Jurkat, Clone E6-1 (cell line): ENCODE data around the gene P4HB.
A peak's percentile ranks its signal among the peaks of the same experiment; 100 is the strongest.

Experiments
- DNase-seq: peaks from one replicate; pipeline ENCODE4 v3.0.0-alpha.2; 2011; ENCODE audit warnings: low read depth, low spot score
- H3K4me3 ChIP-seq: 2 replicates; pipeline ENCODE4 v1.5.1; 2011; ENCODE audit warnings: mild to moderate bottlenecking, low read length, control low read depth, moderate library complexity

The P4HB gene

DNA sequence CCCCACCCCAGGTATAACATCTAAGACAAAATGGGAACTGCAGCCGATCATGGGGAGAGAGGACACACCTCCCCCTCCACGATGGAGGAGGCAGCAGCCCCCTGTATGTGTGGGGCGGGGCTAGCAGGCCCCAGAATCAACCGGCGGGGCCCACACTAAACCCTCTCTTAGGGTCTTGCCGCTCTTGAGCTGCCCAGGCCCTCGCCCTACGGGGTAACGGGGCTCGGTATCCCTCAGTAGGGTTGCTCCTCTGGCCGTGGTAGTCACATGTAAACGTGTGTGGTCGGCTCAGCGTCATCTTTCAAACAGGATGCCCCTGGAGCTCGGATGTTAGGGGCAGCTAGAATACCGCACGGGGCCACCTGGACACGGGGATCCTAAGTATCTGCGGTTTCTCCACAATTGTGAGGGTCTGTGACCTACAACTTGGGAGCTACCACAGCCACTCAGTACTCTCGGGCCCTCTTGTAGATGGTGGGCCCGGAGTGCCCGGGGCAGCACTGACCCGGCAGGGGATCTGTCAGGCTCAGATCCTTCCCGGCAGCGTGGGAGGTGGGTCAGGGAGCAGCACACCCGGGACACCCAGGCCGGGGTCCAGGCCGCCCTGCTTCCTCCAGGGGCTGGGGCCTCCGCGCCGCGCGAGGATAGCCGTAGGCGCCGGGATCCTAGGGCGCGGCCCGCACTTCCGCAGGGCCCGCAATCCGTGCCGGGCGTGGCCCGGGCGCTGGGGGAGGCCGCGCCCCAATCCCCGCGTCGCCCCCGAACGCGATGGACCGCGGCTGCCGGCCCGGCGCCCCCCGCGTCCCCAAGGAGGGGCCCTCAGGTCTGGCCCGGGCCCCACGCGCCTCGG, 10.0 kb upstream of the P4HB start:
- peak overlapping the region; percentile 89 for H3K4me3 ChIP-seq
- DNase-seq: no peak

DNA sequence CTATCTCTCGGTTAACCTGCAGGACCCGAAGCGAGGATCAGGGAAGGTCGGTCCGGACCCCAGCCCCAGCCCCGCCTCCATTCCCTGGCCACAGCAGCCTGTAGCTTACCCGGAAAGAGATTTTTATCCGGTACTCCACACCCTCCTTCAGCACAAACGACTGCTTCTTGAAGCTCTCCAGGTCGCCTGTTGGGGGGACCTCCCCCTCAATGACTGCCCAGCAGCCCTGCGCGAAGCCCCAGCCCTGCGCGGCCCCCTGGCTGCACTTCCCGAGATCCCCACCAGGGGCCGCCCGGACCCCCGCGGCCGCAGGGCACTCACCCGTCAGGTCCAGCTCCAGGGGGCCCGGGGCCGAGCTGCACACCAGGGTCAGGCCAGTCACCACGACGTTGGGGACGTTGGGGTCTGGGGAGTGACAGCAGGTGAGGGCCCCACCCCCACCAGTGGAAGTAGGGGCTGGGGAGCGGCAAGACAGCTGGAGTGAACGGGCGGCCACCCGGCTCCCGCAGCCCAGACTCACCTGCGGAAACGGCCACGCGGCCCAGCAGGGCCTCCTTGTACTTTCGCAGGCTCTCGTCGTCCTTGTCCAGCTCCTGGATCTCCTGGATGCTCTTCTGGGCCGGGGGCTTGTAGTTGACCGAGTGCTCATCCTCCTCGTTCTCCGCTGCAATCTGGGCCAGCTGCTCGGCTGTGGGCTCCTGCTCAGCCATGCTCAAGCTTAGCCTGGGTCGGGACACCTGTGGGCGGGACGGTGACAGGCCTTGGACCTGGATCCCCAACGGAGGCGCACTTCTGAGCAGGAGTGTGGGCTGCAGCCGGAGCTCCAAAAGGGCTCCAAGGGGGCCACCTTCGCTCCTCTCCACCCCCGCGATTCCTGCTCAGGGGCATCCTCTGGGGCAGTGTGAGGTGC, 9.1 kb upstream of the P4HB start:
- DNase-seq: no peak

DNA sequence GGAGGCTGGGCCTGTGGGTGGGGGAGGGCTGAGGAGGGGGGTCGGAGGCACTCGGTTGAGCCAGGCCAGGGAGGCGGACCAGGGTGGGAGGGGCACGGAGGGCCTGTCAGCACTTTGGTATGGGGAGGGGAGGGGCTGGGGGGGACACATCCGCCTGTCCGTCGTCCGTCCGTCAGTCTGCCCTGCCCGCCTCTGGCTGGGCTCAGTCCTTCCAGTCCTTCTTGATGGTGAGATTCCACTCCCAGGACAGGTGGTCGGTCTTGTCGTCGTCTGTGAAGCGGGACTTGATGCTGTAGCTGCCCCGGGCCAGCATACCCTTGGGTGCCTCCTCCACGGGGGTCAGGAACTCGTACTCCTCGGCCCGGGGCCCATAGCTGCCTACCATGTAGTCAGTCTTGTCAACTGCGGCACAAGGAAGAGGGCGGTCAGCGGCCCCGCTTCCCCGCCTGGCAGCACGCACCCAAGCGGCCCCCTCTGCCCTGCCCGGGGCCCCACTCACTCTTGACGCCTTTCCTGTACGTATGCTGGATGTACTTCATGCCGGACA, 8.4 kb upstream of the P4HB start:
- DNase-seq: no peak
- H3K4me3 ChIP-seq: no peak overlapping the region

More for the DNA sequence above, 9.1 kb upstream of the P4HB start:
- H3K4me3 ChIP-seq: peak overlapping the region; percentile 89

DNA sequence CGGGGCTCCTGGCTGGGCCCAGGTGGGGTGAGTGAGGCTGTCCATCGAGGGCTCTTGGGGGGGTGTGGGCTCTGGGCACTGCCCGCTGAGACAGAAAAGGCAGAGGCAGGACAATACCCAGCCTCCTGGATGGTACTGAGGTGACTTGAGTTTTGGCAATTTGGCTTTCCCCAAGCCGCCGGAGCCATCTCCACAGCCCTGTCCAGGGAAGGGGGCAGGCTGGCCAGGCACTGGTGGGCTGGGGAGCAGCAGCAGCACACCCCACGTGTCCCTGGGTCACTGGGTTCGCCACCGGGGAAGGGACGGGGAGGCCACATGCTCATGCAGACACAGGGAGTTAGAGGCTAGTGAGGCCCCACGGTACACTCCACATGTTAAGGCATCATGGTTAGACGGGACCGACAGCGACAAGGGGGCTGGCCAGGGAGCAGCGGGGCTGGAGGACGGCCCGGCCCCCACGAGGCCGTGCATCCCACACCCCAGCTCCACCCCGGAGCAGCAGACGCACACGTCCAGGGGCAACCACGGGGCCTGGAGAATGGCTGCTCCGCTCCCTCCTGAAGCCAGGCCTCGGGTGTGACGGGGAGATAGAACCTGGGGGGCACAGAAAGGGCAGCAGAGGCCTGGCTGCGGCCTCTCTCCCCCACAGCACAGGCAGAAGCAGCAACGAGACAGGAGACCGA, 7.8 kb upstream of the P4HB start:
- no peak for DNase-seq
- no peak overlapping the region for H3K4me3 ChIP-seq

DNA sequence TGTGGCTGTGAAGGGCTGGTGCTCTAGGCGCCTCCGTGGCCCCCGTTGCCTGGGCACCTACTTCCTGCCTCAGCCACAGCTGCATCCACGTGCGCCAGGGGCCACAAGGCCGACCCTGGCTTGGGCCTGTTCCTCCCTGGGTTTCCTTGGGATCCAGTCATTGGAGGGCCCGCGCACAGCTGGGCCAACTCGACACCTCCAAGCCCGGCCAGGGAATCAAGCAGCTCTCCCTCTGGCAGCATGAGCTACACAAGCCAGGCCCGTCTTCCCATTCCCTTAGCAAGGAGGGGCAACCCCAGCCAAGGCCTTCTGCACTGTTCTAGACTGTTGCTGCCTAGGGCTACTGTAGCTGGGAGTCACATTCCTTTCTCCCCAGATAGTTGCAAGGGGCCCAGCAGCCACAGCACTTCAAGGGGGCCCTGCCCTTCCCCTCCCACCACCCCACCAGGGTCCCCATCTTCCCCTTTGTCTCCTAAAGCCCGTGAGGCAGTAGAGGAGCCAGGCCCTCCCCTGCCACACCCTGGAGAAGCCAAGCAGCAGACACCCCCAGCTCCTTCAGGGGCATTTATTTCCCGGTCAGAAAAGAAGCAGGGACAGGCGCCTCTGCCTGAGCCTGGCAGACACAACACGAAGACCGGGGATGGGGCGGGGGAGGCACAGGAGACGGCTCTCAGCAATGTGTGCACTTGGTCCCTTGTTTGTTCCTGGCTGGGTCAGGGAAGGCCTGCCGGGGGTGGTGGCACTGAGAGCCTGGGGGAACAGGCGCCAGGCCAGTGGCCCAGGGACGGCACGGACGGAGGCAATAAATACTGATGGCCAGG, 7.0 kb upstream of the P4HB start:
- no peak overlapping the region for H3K4me3 ChIP-seq
- no peak for DNase-seq

DNA sequence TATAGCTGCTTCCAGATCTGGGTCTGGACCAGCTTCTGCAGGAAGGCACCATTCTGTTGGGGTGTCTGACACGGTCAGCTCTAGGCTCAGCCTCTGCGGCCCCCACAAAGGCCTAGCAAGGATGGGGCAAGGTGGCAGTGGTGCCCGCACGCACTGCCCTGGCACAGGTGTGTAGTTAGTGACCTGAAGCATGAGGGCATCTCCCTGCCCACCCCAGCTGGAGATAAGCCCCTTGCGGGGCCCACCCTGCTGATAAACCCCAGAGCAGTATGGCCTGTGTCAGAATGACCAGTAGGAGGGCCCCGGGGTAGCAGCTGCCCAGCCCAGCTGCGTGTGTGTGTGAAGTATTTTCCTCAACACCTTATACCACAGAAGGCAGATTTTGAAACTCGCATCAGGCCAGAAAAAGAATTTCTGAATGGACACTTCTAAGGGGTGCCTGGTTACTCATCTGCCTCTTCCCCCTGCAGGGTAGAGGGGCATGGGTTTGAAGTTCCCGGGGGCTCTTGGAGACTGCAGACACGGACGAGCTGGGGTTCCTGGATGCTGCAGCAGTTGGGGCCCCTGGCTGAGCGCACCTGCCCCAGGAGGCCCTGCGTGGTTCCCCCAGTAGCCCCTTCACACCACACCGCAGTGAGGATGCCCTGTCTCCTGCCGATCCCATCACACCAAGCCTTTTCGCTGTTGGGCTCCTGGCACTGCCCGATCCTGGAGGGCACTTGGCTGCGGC, 6.3 kb upstream of the P4HB start:
- DNase-seq: no peak

DNA sequence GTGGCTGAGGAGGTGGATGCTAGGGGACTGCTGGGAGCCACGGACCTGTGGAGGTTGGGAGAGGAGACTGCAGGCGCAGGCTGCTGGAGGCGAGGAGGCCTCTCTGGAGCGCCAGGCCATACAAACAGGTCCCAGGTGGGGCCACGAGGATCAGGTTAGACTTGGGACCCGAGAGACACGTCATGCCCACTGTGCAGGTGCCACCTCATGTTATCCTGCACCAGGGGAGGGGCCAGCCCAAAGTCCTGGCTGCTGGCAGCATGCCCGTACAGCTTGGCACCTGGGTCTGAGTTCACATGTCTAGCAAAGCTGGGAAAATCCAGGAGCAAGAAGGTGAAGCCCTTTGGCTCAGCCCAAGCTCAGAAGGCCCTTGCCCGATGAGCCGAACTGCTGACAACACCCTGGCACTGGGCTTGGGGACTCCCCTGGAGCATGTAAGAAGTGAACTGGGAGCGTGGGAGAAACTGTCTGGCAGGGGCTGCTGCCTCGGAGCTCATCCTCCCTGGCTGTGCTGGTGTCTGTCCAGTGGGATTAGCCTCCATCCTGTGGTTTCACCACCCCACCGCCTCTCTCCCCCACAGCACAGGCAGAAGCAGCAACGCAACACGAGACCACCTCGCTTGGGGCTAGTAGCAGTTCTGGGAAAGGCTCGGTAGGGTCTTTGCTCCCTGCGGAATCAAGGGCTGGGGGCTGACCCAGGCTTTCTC, 5.6 kb upstream of the P4HB start:
- no peak overlapping the region for H3K4me3 ChIP-seq
- DNase-seq: no peak

More for the DNA sequence above, 6.3 kb upstream of the P4HB start:
- H3K4me3 ChIP-seq: no peak overlapping the region

DNA sequence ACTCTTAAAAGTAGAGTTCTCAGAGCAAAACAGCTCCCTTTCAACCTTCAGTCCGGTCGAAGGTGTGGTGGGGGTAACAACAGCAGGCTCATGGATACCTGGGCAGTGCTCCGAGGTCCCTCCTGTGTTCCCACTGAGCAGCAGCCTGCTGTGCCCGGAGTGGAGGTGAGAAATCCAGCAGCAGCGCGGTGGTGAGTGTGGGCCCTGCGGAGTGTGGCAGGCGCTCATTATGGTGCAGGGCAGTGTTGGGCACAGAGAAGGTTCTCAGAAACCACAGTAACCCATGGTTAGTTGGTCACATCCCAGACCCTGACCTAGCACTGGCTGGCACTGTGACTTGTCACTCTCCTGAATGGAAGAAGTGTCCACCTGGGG, 5.0 kb upstream of the P4HB start:
- no peak overlapping the region for H3K4me3 ChIP-seq
- no peak for DNase-seq

DNA sequence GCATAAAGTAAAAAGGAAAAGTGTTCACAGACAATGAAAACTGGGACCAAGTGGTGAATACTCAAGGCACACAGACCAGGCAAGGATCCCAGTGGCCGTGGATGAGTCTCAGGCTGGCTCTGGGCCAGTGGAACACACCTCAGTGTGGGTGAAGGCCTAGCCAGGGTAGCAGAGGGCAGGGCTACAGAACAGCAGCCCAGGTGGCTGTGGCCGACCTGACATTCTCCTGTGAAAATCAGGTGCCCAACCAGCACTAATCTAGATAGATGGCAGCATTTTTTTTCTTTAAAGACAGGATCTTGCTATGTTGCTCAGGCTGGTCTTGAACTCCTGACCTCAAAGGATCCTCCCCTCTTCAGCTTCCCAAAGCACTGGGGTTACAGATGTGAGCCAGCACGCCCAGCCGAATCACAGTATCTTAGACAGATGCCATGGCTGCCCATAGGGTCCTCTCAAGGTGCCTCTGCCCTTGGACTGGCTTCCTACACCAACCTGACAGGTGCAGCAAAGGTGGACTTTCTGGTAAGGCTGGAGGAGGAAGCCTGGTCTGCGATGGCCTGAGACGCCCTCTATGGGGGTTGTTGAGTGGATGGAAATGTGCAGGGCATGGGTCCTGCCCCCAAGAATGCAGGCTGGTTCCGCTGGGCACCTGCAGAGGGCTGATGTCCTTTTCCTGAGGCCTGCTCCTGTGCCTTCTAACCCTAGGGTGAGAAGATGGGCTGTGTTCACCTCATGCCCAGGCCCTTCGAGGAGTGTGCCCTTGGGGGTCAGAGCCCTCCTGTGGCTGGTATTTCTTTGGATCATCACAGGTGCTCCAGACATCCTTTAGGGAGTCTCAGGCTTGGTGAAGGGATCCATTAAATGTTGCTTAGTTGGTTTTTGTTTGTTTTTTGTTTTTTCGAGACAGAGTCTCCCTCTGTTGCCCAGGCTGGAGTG, 3.8 kb upstream of the P4HB start:
- no peak for DNase-seq
- H3K4me3 ChIP-seq: no peak overlapping the region

DNA sequence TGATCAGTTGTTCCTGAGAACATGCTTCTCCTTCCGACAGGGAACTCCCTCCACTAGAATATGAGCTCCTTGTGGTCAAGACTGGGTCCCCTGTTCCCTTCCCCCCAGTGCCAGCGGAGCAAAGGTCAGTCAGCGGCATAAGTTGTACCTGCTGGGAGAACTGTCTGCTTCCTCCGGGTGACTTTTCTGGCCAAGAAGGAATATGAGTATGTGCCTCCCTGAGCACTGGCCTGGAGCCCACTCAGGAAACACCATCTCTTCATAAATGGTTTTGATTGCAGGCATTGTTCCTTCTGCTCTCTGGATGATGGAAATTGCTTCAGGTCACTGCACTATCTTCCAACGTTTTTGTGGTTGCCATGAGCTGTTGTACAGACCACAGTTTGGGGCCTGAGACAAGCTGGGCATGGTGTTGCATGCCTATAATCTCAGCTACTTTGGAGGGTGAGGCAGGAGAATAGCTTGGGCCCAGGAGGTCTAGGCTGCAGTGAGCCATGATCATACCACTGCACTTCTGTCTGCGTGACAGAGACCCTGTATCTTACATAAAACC, 2.9 kb upstream of the P4HB start:
- DNase-seq: no peak
- H3K4me3 ChIP-seq: no peak overlapping the region

DNA sequence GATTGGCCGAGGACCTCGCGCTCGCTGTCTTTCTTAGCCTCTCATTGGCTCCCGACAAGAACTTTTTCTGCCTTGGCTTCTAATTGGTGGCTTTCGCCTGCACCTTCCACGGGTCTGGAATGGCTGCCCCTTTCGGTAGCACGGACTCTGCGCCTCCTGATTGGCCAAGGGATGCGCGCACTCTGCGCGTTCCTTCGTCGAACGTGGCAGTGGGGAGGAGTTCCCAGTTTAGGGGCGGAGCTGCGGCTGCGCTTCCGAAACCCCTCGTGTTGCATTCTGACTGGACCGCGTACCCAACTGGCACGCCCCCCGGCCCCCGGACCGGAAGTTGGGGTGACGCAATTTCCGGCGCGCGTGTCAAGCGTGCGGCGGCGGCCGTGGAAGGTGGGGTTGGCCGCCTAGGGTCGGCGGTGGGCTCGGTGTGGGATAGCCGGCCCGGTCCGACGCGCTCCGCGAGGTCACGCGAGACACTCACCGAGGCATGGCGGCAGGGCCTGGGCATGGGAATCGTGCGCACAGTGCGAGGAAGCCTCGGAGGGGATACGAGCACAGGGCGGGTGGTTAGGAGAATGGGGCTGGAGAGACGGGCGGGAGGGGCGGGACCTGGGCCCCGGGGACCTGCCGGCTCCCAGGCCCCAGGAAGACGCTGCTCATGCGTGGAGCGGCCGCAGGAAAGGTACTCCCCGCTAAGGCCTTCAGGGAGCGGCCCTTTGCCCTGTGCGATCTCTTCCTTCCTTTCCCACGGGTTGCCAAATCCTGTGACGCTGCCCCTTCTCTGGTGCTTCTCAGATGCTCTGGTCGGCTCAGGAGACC, 627 bp upstream of the P4HB start:
- peak; percentile 100 for DNase-seq
- H3K4me3 ChIP-seq: peak overlapping the region; percentile 75

DNA sequence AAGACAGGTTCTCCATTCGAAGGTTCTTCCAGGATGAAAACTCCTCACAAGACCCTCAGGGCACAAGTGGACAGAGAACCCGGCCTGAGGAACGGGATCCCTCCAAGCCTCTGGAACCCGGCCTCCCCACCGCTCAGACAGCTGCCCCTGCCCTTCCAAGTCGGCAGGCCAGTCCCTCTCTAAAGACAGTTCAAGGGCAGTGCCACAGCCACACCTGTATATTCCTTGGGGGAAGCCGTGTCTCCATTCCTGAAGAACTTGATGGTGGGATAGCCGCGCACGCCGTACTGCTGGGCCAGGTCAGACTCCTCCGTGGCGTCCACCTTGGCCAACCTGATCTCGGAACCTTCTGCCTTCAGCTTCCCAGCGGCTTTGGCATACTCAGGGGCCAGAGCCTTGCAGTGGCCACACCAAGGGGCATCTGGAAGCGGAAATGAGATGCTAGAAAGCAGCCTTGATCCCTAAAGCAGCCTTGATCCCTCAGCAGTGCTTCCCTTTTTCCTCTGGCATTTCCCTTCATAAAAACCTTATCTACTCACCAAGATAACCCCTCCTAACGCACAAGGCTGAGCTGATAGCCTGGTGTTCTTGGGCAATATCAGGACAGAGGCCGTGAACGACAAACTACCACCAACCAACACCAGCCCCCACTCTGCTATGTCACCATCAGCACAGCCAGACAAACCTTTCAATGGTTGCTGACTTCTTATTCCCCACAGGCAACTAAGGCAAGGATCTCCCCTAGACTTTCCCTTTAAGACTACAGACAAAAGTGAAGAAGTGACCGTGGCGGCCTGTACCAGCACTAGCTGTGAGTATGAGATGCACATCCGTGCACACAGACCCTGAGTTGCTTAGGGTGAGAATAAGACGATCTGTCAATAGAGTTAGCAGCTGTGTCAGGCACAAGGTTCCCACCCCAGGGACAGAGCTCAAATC, 1.1 kb downstream of the P4HB start:
- H3K4me3 ChIP-seq: peak overlapping the region; percentile 61
- no peak for DNase-seq

DNA sequence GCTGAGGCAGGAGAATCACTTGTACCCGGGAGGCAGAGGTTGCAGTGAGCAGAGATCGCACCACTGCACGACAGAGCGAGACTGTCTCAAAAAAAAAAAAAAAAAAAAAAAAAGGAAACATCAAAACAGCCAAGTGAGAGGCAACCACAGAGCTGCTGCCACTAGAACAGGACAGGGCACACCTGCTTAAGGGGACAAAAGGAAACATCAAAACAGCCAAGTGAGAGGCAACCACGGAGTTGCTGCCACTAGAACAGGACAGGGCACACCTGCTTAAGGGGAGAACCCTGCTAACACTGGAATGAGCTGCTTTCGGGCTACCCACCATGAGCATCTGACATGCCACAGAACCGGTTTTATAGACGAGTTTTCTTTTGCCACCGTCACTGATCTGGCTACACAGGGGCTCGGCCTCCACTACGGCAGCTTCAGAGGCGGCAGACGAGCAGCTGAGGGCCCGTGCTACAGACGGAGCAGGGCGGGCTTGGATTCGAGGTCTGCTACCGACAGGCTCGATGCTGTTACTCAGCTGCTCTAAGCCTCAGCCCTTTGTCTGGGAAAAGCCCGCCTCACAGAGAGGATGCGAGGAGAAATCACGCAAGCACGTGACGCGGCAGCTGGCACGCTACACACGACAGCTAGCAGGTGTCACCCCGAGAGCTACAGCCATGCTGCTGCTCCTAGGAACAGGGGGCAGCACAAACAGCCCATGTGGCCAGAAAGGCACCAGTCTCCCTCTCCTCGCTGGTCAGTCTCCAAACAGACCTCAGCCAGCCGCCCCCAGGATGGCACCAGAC, 2.0 kb downstream of the P4HB start:
- DNase-seq: peak; percentile 54
- peak overlapping the region; percentile 61 for H3K4me3 ChIP-seq
